NCI-H146 (cell line): ENCODE data around the gene CCNT1.

ENCODE experiments used
- DNase-seq: peaks from one replicate; lab custom pipeline; 2025; lab: John Stamatoyannopoulos, UW

CCNT1 gene

GRCh38 chr12:48640854-48641253 is 75.7 kb downstream of the CCNT1 start:
- DNase-seq = no peak

- DNase-seq = no peak
These were observed 76.1 kb downstream of the CCNT1 start for GRCh38 chr12:48640428-48640827.
